ENCODE data around the gene TBCC. TPM values are rescaled to one million over a fixed set of nuclear protein-coding genes. Genes with fewer than 3 reads are reported as not detected.

TBCC gene
- total and polyA plus RNA-seq, 2 donors from 2014 or later = 17.6 to 21.2 TPM

- TF ChIP-seq, protein P1, sequence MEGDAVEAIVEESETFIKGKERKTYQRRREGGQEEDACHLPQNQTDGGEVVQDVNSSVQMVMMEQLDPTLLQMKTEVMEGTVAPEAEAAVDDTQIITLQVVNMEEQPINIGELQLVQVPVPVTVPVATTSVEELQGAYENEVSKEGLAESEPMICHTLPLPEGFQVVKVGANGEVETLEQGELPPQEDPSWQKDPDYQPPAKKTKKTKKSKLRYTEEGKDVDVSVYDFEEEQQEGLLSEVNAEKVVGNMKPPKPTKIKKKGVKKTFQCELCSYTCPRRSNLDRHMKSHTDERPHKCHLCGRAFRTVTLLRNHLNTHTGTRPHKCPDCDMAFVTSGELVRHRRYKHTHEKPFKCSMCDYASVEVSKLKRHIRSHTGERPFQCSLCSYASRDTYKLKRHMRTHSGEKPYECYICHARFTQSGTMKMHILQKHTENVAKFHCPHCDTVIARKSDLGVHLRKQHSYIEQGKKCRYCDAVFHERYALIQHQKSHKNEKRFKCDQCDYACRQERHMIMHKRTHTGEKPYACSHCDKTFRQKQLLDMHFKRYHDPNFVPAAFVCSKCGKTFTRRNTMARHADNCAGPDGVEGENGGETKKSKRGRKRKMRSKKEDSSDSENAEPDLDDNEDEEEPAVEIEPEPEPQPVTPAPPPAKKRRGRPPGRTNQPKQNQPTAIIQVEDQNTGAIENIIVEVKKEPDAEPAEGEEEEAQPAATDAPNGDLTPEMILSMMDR (IDR thresholded peaks at IDR 0.05; ENCODE audit: borderline replicate concordance, extremely low read depth, insufficient read depth) = no peak
- no peak overlapping the region for H3K4me3 ChIP-seq (ENCODE audit: low read length in 3 of 3)
- intact Hi-C loops (cut with DNase I) = no loop called here
- H3K9me3 ChIP-seq (ENCODE audit: control insufficient read depth in 2 of 3, insufficient read depth in 1 of 3, low read length in 3 of 3) = no peaks in the 10 kb centered on the region
- no peaks in the 10 kb centered on the region for H3K36me3 ChIP-seq (ENCODE audit: control insufficient read depth in 2 of 3, insufficient read depth in 3 of 3, low read length in 3 of 3)
- no peak overlapping the region for H3K9ac ChIP-seq (ENCODE audit: low read length in 3 of 3)
- FAIRE-seq (no peak), DNase-seq (no peak)
- H3K27me3 ChIP-seq (ENCODE audit: control insufficient read depth, insufficient read depth, low read length) = no peaks in the 10 kb centered on the region
- H3K27ac ChIP-seq (ENCODE audit: low read depth in 2 of 2, low read length in 2 of 2) = no peak overlapping the region
- no peaks in the 10 kb centered on the region for H3K4me1 ChIP-seq (ENCODE audit: control insufficient read depth in 2 of 3, insufficient read depth in 2 of 3, low read depth in 1 of 3, low read length in 3 of 3)
Measured at GRCh38 chr6:42761287-42762067, 15.6 kb upstream of the TBCC start.

DNA sequence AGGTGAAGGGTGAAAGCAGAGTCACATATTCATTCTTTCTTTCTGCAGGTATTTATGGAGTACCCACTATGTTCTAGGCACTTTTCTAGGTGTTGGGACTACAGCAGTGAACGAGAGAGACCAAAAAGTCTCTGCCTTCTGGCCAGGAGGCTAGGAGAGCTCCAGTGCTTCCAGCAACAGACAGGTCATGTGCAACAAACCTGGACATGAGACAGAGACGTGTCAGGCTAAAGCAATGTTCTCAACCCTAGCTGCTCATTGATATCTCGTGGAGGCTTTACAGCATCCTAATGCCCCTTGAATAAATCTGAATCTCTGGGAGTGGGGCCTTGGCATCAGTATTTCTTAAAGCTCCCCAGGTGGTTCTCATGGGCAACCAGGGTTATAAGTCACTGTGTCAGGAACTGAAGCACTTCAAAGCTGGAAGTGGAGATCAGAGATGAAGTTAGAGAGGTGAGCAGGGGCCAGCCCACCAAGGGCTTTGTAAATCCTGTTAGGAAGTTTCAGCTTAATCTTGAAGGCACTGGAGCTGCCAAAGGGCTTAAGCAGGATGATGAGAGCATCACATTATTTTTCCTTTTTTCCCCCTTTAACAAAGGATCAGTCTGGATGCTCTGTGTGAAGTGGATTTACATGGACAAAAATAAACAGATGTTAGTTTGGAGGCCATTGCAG, 13.0 kb upstream of the TBCC start:
- intact Hi-C loops (cut with DNase I) = no loop called here
- Histone ChIP-seq H3K4me3 (ENCODE audit: low read length in 3 of 3) (no peak overlapping the region), H3K4me1 (ENCODE audit: control insufficient read depth in 2 of 3, insufficient read depth in 2 of 3, low read depth in 1 of 3, low read length in 3 of 3) (no peaks in the 10 kb centered on the region), H3K9me3 (ENCODE audit: control insufficient read depth in 2 of 3, insufficient read depth in 1 of 3, low read length in 3 of 3) (no peaks in the 10 kb centered on the region), H3K27me3 (ENCODE audit: control insufficient read depth, insufficient read depth, low read length) (no peaks in the 10 kb centered on the region), H3K36me3 (ENCODE audit: control insufficient read depth in 2 of 3, insufficient read depth in 3 of 3, low read length in 3 of 3) (no peaks in the 10 kb centered on the region), H3K9ac (ENCODE audit: low read length in 3 of 3) (no peak overlapping the region), H3K27ac (ENCODE audit: low read depth in 2 of 2, low read length in 2 of 2) (no peak overlapping the region)
- TF ChIP-seq, protein P1 (IDR thresholded peaks at IDR 0.05; ENCODE audit: borderline replicate concordance, extremely low read depth, insufficient read depth) = no peak
- FAIRE-seq (no peak), DNase-seq (no peak)

GRCh38 chr6:42756722-42757121, 10.8 kb upstream of the TBCC start:
- no peak for DNase-seq
- H3K9me3 ChIP-seq (ENCODE audit: control insufficient read depth in 2 of 3, insufficient read depth in 1 of 3, low read length in 3 of 3) = no peaks in the 10 kb centered on the region
- intact Hi-C loops (cut with DNase I) = no loop called here
- no peaks in the 10 kb centered on the region for H3K27me3 ChIP-seq (ENCODE audit: control insufficient read depth, insufficient read depth, low read length)
- FAIRE-seq = no peak
- no peak overlapping the region for H3K27ac ChIP-seq (ENCODE audit: low read depth in 2 of 2, low read length in 2 of 2)
- TF ChIP-seq, protein P1 (IDR thresholded peaks at IDR 0.05; ENCODE audit: borderline replicate concordance, extremely low read depth, insufficient read depth) = no peak
- no peak overlapping the region for H3K9ac ChIP-seq (ENCODE audit: low read length in 3 of 3)
- no peaks in the 10 kb centered on the region for H3K36me3 ChIP-seq (ENCODE audit: control insufficient read depth in 2 of 3, insufficient read depth in 3 of 3, low read length in 3 of 3)
- H3K4me1 ChIP-seq (ENCODE audit: control insufficient read depth in 2 of 3, insufficient read depth in 2 of 3, low read depth in 1 of 3, low read length in 3 of 3) = no peaks in the 10 kb centered on the region
- H3K4me3 ChIP-seq (ENCODE audit: low read length in 3 of 3) = no peak overlapping the region
